H9 (cell line): ENCODE results near the gene THSD4. TPM values are rescaled to one million over a fixed set of nuclear protein-coding genes. Genes with fewer than 3 reads are reported as not detected.

Experiments used
- DNase-seq: peaks from one replicate; pipeline ENCODE4 v3.0.0-alpha.2; 2017
- H2AFZ ChIP-seq: one replicate; pipeline ENCODE4 v1.6.1; 2013; ENCODE audit warnings: mild to moderate bottlenecking, low read length, control low read depth, moderate library complexity
- H2AK5ac ChIP-seq: 2 replicates; pipeline ENCODE4 v1.6.1; 2013; ENCODE audit warnings: low read length, control low read depth, mixed read lengths; ENCODE audit not compliant: insufficient read length
- H2BK120ac ChIP-seq: one replicate; pipeline ENCODE4 v1.6.1; 2013; ENCODE audit warnings: low read depth, mild to moderate bottlenecking, low read length, control low read depth, inconsistent platforms; ENCODE audit not compliant: poor library complexity, severe bottlenecking
- H2BK12ac ChIP-seq: 2 replicates; pipeline ENCODE4 v1.6.1; 2013; ENCODE audit warnings: low read length, control low read depth, mixed read lengths, low read depth; ENCODE audit not compliant: insufficient read length
- H2BK15ac ChIP-seq: 2 replicates; pipeline ENCODE4 v1.6.1; 2013; ENCODE audit warnings: low read depth, low read length, control low read depth
- H2BK20ac ChIP-seq: one replicate; pipeline ENCODE4 v1.6.1; 2013; ENCODE audit warnings: low read depth, mild to moderate bottlenecking, low read length, control low read depth, inconsistent platforms; ENCODE audit not compliant: poor library complexity, severe bottlenecking
- H2BK5ac ChIP-seq: 2 replicates; pipeline ENCODE4 v1.6.1; 2013; ENCODE audit warnings: low read length, control low read depth, mixed read lengths; ENCODE audit not compliant: insufficient read length
- H3K14ac ChIP-seq: 2 replicates; pipeline ENCODE4 v1.6.1; 2013; ENCODE audit warnings: low read length, control low read depth; ENCODE audit not compliant: insufficient read depth
- H3K18ac ChIP-seq: 2 replicates; pipeline ENCODE4 v1.6.1; 2013; ENCODE audit warnings: low read depth, mild to moderate bottlenecking, mixed read lengths, low read length, control low read depth; ENCODE audit not compliant: insufficient read length
- H3K23ac ChIP-seq: 2 replicates; pipeline ENCODE4 v1.6.1; 2013; ENCODE audit warnings: low read length, control low read depth, mixed read lengths, low read depth; ENCODE audit not compliant: insufficient read length
- H3K23me2 ChIP-seq: 2 replicates; pipeline ENCODE4 v1.6.1; 2013; ENCODE audit warnings: low read depth, mild to moderate bottlenecking, mixed read lengths, low read length, control low read depth; ENCODE audit not compliant: insufficient read length, poor library complexity, severe bottlenecking
- H3K27ac ChIP-seq: 2 replicates; pipeline ENCODE4 v1.5.1; 2013; ENCODE audit warnings: low read length, control low read depth, mixed read lengths, low read depth; ENCODE audit not compliant: insufficient read length
- H3K27me3 ChIP-seq: 2 replicates; pipeline ENCODE4 v1.6.1; 2013; ENCODE audit warnings: low read length, control low read depth, inconsistent platforms; ENCODE audit not compliant: insufficient read depth
- H3K4ac ChIP-seq: 2 replicates; pipeline ENCODE4 v1.6.1; 2013; ENCODE audit warnings: low read depth, mild to moderate bottlenecking, control low read depth, inconsistent platforms, low read length, moderate library complexity
- H3K4me1 ChIP-seq: 2 replicates; pipeline ENCODE4 v1.6.1; 2013; ENCODE audit warnings: low read length, control low read depth, inconsistent platforms; ENCODE audit not compliant: insufficient read depth
- H3K4me2 ChIP-seq: 2 replicates; pipeline ENCODE4 v1.6.1; 2013; ENCODE audit warnings: low read length, control low read depth, mixed read lengths; ENCODE audit not compliant: insufficient read length, insufficient read depth
- H3K56ac ChIP-seq: 2 replicates; pipeline ENCODE4 v1.6.1; 2013; ENCODE audit warnings: low read depth, mild to moderate bottlenecking, mixed read lengths, low read length, control low read depth; ENCODE audit not compliant: insufficient read length
- H3K79me1 ChIP-seq: 2 replicates; pipeline ENCODE4 v1.6.1; 2013; ENCODE audit warnings: low read depth, mild to moderate bottlenecking, moderate library complexity, low read length, control low read depth, inconsistent platforms; ENCODE audit not compliant: insufficient read depth, poor library complexity, severe bottlenecking
- H3K79me2 ChIP-seq: 2 replicates; pipeline ENCODE4 v1.6.1; 2013; ENCODE audit warnings: low read length, control low read depth, inconsistent platforms; ENCODE audit not compliant: insufficient read depth
- H3K9ac ChIP-seq: 2 replicates; pipeline ENCODE4 v1.6.1; 2013; ENCODE audit warnings: low read length, control low read depth, mixed read lengths; ENCODE audit not compliant: insufficient read length; ENCODE audit errors: extremely low read depth
- H3K9me3 ChIP-seq: one replicate; pipeline ENCODE4 v1.6.1; 2013; ENCODE audit warnings: low read depth, low read length, inconsistent platforms; ENCODE audit not compliant: control insufficient read depth
- H3T11ph ChIP-seq: one replicate; pipeline ENCODE4 v1.6.1; 2013; ENCODE audit warnings: mild to moderate bottlenecking, low read length, control low read depth, inconsistent platforms
- H4K20me1 ChIP-seq: one replicate; pipeline ENCODE4 v1.6.1; 2013; ENCODE audit not compliant: control insufficient read depth, insufficient read length, insufficient read depth
- H4K5ac ChIP-seq: 2 replicates; pipeline ENCODE4 v1.6.1; 2013; ENCODE audit warnings: low read depth, mild to moderate bottlenecking, mixed read lengths, low read length, control low read depth; ENCODE audit not compliant: insufficient read length
- H4K8ac ChIP-seq: replicated peaks from 2 replicates; pipeline ENCODE4 v1.6.1; 2013; ENCODE audit warnings: low read length, control low read depth, mixed read lengths, low read depth; ENCODE audit not compliant: insufficient read length
- H4K91ac ChIP-seq: 2 replicates; pipeline ENCODE4 v1.6.1; 2013; ENCODE audit warnings: low read depth, mild to moderate bottlenecking, moderate library complexity, mixed read lengths, low read length, control low read depth; ENCODE audit not compliant: insufficient read length
- H3K27ac Mint-ChIP-seq, 3 experiments: 2 replicates in 2 of 3; 3 replicates in 1 of 3; pipeline ENCODE4 v1.8.0; 2020 to 2021; ENCODE audit warnings: mixed read lengths in 3 of 3, mild to moderate bottlenecking in 1 of 3, moderate library complexity in 1 of 3
- H3K27me3 Mint-ChIP-seq: 2 replicates; pipeline ENCODE4 v1.8.0; 2021; ENCODE audit warnings: low read depth, mild to moderate bottlenecking, moderate library complexity, mixed read lengths
- H3K36me3 Mint-ChIP-seq, 3 experiments: 2 replicates in 2 of 3; 3 replicates in 1 of 3; pipeline ENCODE4 v1.8.0; 2020 to 2021; ENCODE audit warnings: low read depth in 3 of 3, mixed read lengths in 3 of 3; ENCODE audit not compliant: insufficient read depth in 1 of 3
- H3K4me1 Mint-ChIP-seq, 2 experiments: 2 replicates each; pipeline ENCODE4 v1.8.0; 2020; ENCODE audit warnings: mixed read lengths in 2 of 2
- H3K4me3 Mint-ChIP-seq, 2 experiments: 2 replicates in 1 of 2; 3 replicates in 1 of 2; pipeline ENCODE4 v1.8.0; 2020 to 2021; ENCODE audit warnings: mild to moderate bottlenecking in 2 of 2, mixed read lengths in 2 of 2, moderate library complexity in 1 of 2
- H3K9me3 Mint-ChIP-seq, 2 experiments: 2 replicates in 1 of 2; 3 replicates in 1 of 2; pipeline ENCODE4 v1.8.0; 2020; ENCODE audit warnings: mild to moderate bottlenecking in 2 of 2, mixed read lengths in 2 of 2, moderate library complexity in 1 of 2
- WGBS: extraction: QIAGEN DNeasy Blood & Tissue Kit; methylation state at CpG from one replicate; pipeline ENCODE4 v1.1.7; 2013; ENCODE audit warnings: missing lambda C conversion rate, low lambda C conversion rate, mixed read lengths; ENCODE audit not compliant: insufficient read length; ENCODE audit errors: extremely low coverage; 5-methylcytosine and 5-hydroxymethylcytosine counted together
- total RNA-seq: library from RNA; stranded (reverse); gene quantifications from 2 replicates; pipeline ENCODE4 v1.2.1, GENCODE V29; 2021
- TF ChIP-seq, protein P1 (sequence below): fragments of 200-600 bp; sonication (generic); conservative IDR thresholded peaks from 3 replicates; pipeline ENCODE4 v1.8.0; 2021; ENCODE audit warnings: antibody characterized with exemption, mild to moderate bottlenecking

THSD4 gene
- total RNA-seq, 1 experiment from 2014 or later: 5.5 TPM

DNA sequence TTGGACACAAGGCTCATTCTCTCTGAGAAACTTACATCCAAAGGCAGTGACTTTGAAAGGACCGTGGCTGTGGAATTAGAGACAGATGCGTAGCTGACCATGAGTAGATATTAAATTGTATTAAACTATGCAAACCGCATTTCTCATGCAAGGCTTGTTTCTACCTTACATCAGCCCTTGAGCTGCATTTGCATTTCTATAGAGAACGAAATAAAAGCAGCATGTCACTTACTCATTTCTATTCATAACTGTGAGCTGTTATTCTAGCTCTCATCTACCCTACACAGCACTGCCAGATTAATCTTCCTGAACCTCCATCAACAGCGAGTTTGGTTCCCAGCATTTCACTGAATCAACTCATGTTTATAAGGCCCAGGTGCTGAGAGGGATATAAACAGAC is 72.3 kb downstream of the THSD4 start:
- Histone ChIP-seq H3K79me2 (no peaks in the 10 kb centered on the region), H4K8ac (no peak overlapping the region), H2BK5ac (no peak overlapping the region), H2BK15ac (no peak overlapping the region), H3K23ac (no peak overlapping the region), H3K9me3 (no peaks in the 10 kb centered on the region), H3K56ac (no peak overlapping the region), H4K91ac (no peak overlapping the region), H2BK120ac (no peak overlapping the region), H2BK12ac (no peak overlapping the region), H3K4ac (no peak overlapping the region), H4K5ac (no peak overlapping the region), H3K27ac (no peak overlapping the region), H4K20me1 (no peaks in the 10 kb centered on the region), H2AFZ (no peak overlapping the region), H3T11ph (no peak overlapping the region), H3K9ac (no peak overlapping the region), H3K4me2 (no peak overlapping the region), H3K27me3 (no peaks in the 10 kb centered on the region), H2BK20ac (no peak overlapping the region), H3K23me2 (no peaks in the 10 kb centered on the region), H3K18ac (no peak overlapping the region), H3K79me1 (no peaks in the 10 kb centered on the region), H2AK5ac (no peak overlapping the region), H3K4me1 (peaks cover 9% of the 10 kb centered on the region; the same call in 1 of the 2 replicates), H3K14ac (no peak overlapping the region)
- DNase-seq: no peak
- H3K27ac Mint-ChIP-seq: no peak overlapping the region
- TF ChIP-seq, protein P1, sequence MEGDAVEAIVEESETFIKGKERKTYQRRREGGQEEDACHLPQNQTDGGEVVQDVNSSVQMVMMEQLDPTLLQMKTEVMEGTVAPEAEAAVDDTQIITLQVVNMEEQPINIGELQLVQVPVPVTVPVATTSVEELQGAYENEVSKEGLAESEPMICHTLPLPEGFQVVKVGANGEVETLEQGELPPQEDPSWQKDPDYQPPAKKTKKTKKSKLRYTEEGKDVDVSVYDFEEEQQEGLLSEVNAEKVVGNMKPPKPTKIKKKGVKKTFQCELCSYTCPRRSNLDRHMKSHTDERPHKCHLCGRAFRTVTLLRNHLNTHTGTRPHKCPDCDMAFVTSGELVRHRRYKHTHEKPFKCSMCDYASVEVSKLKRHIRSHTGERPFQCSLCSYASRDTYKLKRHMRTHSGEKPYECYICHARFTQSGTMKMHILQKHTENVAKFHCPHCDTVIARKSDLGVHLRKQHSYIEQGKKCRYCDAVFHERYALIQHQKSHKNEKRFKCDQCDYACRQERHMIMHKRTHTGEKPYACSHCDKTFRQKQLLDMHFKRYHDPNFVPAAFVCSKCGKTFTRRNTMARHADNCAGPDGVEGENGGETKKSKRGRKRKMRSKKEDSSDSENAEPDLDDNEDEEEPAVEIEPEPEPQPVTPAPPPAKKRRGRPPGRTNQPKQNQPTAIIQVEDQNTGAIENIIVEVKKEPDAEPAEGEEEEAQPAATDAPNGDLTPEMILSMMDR: no peak
- no CpG with 5 or more reads among the region's 5 CpGs for WGBS
- H3K4me3 Mint-ChIP-seq: no peak overlapping the region
- no peaks in the 10 kb centered on the region for H3K27me3 Mint-ChIP-seq
- peaks cover 4 to 9% of the 10 kb centered on the region in 2 experiments for H3K4me1 Mint-ChIP-seq
- H3K9me3 Mint-ChIP-seq: peaks cover 3% of the 10 kb centered on the region in 2 experiments; a peak in 2 of 5 replicates
- peaks cover 0 to 6% (median 4%) of the 10 kb centered on the region in 3 experiments; a peak in 4 of 7 replicates for H3K36me3 Mint-ChIP-seq
